HFFc6 (cell line): ENCODE results near the gene MXD3. TPM values are rescaled to one million over a fixed set of nuclear protein-coding genes. Genes with fewer than 3 reads are reported as not detected.
A peak's percentile ranks its signal among the peaks of the same experiment; 100 is the strongest.
"Not testable (repeated sequence)": the region's sequence is repeated elsewhere in the genome, so short reads cannot be mapped to it uniquely, and the experiment has no call there.

Experiments used
- DNase-seq: peaks from one replicate; pipeline ENCODE4 v3.0.0-alpha.2; 2018
- H3K27ac Mint-ChIP-seq: 2 replicates; pipeline ENCODE4 v1.8.0; 2020; ENCODE audit warnings: mild to moderate bottlenecking, mixed read lengths
- H3K27me3 Mint-ChIP-seq: 2 replicates; pipeline ENCODE4 v1.8.0; 2021; ENCODE audit warnings: mild to moderate bottlenecking, moderate library complexity, mixed read lengths; ENCODE audit not compliant: insufficient read depth
- H3K36me3 Mint-ChIP-seq: 2 replicates; pipeline ENCODE4 v1.8.0; 2021; ENCODE audit warnings: low read depth, mixed read lengths
- H3K4me1 Mint-ChIP-seq: 2 replicates; pipeline ENCODE4 v1.8.0; 2020; ENCODE audit warnings: low read depth, mixed read lengths
- H3K4me3 Mint-ChIP-seq: 2 replicates; pipeline ENCODE4 v1.8.0; 2020; ENCODE audit warnings: mild to moderate bottlenecking, moderate library complexity, mixed read lengths
- H3K9me3 Mint-ChIP-seq: 2 replicates; pipeline ENCODE4 v1.8.0; 2020; ENCODE audit warnings: mild to moderate bottlenecking, mixed read lengths
- long read RNA-seq: library from polyadenylated mRNA; unstranded; transcript quantifications from one replicate; pipeline ENCODE4 v2.0.0, GENCODE V29; 2019
- total RNA-seq, 6 experiments: library from RNA; stranded (reverse); fragmentation: NEBNext Ultra II Directional; extraction: Animal tissue kit (Norgen Biotek cat#: 25700); gene quantifications; 2 replicates in 1 of 6; 3 replicates in 5 of 6; pipeline ENCODE4 v1.2.3, GENCODE V29; 2021
- TF ChIP-seq, protein P1 (sequence below): fragments of 200-600 bp; sonication (generic); IDR thresholded peaks from 2 replicates; pipeline ENCODE4 v1.5.0; 2021; ENCODE audit warnings: antibody characterized with exemption, mild to moderate bottlenecking

The MXD3 gene, protein sequence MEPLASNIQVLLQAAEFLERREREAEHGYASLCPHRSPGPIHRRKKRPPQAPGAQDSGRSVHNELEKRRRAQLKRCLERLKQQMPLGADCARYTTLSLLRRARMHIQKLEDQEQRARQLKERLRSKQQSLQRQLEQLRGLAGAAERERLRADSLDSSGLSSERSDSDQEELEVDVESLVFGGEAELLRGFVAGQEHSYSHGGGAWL
- total RNA-seq = 10 to 100 TPM in 5 of 6 experiments, 1 to 10 TPM in 1; 7.7 to 17.0 (median 15.3) TPM
- long read RNA-seq, partial matches to known transcripts = 1 of 6 reads
- long read RNA-seq, other reads (novel, unspliced or antisense) = 3 of 6 reads

DNA sequence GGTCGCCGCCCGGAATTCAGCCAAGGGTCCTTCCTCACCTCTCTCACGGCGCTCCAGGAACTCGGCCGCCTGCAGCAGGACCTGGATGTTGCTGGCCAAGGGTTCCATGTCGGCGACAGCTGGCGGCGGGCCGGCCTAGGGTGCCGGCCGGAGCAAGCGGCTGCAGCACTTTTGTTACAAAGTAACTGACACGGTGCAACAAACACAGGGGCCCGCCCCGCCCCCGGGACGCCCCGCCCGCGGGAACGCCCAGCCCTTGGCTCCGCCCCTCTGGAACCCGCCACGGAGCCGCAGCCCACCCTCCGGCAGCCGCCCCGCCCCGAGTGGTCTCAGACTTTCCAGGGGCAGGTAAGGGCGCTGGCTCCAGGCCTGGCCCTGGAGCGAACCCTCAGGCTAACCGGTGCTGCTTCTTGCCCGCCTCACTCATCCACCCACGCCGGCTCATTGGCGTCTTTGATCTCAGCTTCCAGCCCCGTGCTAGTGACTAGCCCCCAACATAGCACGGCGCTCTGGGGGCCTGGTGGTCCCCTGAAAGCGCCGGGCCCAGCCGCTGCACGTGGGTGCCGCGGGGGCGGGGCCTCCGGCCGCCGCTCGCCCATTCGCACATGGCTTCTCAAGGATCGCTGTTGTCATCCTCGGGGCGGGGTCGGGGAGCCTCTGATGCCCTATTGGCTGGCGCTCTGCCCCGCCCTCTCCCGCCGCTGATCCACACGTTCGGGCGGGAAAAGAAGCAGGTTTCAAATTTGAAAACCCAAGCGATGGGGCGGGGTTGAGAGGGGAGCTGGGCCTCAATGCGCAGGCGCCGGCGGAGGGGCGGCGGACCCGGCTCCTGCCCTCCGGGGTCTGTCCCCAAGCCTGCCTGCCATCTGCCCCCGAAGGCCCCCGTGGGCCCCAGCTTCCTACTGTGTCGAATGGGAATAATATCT lies at the start of gene MXD3:
Gene MXD3, minus strand, starts transcription at position 176 of the 926 bp plus-strand sequence. Its CDS starts 68 bp downstream, at position 108.
- H3K4me3 Mint-ChIP-seq = peak within 1 kb of the TSS; percentile 90
- TF ChIP-seq, protein P1, sequence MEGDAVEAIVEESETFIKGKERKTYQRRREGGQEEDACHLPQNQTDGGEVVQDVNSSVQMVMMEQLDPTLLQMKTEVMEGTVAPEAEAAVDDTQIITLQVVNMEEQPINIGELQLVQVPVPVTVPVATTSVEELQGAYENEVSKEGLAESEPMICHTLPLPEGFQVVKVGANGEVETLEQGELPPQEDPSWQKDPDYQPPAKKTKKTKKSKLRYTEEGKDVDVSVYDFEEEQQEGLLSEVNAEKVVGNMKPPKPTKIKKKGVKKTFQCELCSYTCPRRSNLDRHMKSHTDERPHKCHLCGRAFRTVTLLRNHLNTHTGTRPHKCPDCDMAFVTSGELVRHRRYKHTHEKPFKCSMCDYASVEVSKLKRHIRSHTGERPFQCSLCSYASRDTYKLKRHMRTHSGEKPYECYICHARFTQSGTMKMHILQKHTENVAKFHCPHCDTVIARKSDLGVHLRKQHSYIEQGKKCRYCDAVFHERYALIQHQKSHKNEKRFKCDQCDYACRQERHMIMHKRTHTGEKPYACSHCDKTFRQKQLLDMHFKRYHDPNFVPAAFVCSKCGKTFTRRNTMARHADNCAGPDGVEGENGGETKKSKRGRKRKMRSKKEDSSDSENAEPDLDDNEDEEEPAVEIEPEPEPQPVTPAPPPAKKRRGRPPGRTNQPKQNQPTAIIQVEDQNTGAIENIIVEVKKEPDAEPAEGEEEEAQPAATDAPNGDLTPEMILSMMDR = no peak
- DNase-seq = peak; percentile 95
- H3K4me1 Mint-ChIP-seq = peaks cover 30% of the 10 kb centered on the region
- H3K9me3 Mint-ChIP-seq = no peaks in the 10 kb centered on the region
- peaks cover 8% of the 10 kb centered on the region; the same call in 1 of the 2 replicates for H3K27me3 Mint-ChIP-seq
- H3K36me3 Mint-ChIP-seq = peaks cover 8% of the 10 kb centered on the region
- H3K27ac Mint-ChIP-seq = peak within 1 kb of the TSS; percentile 85

DNA sequence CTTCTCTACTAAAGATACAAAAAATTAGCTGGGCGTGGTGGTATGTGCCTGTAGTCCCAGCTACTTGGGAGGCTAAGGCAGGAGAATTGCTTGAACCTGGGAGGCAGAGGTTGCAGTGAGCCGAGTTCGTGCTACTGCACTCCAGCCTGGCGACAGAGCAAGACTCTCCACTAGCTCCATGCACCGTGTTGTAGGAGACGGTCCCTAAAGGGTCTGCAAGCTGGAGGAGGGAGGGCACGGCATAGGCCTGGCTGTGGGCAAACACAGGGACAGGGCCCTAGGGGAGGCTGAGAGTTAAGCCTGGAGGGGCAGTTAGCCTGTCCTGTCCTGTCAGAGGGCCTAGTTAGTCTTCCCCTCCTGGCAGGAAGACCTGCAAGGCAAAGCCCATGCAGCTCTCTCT lies 49.0 kb upstream of the MXD3 start:
- H3K27me3 Mint-ChIP-seq = peaks cover 22% of the 10 kb centered on the region

DNA sequence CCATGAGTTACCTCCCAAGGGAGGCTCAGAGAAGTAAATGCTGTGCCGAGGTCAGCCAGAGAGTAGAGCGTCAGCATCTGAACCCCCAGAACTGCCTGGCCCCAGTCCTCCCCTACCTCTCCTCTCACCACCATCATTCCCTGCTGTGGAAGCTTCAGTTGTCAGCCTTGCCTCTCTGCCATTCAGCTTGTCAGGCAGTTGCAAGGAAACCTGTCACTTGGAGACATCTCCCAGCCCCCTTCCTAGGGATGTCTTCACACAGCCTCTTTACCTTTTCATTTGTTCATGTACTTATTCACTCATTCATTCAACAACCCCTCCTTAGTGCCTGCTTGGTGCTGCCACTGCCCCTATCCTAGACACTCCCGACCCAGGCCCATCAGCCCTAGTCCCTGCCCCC lies 48.2 kb upstream of the MXD3 start:
- Mint-ChIP-seq H3K9me3 (no peaks in the 10 kb centered on the region), H3K36me3 (no peaks in the 10 kb centered on the region), H3K4me3 (no peak overlapping the region), H3K27me3 (peaks cover 26% of the 10 kb centered on the region), H3K27ac (no peak overlapping the region), H3K4me1 (peaks cover 7% of the 10 kb centered on the region)
- no peak for DNase-seq
- TF ChIP-seq, protein P1 = no peak

More for the DNA sequence above, 49.0 kb upstream of the MXD3 start:
- not testable (repeated sequence) for H3K36me3 Mint-ChIP-seq, H3K4me1 Mint-ChIP-seq, H3K9me3 Mint-ChIP-seq, DNase-seq, H3K27ac Mint-ChIP-seq, H3K4me3 Mint-ChIP-seq

DNA sequence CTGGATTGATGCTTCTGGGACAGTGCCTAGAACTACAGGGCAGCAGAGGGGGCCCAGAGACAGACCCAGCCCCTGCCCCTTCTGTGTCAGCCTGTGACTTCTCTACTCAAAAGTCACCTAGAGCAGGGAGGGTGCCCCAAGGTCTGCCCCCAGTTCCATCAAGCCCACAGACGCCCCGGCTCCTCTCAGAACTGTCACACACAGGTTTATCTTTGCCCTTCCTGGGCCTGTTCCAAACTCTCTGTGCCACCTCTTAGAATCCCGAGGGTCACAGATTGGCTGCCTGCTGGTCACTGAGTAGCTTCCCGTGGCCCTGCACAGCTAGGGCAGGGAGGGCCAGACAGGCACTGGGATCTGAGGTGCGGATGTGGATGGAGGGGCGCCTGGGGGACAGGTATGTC lies 47.8 kb upstream of the MXD3 start:
- TF ChIP-seq, protein P1 = no peak
- Mint-ChIP-seq H3K9me3 (no peaks in the 10 kb centered on the region), H3K27me3 (peaks cover 26% of the 10 kb centered on the region), H3K4me1 (peaks cover 7% of the 10 kb centered on the region), H3K27ac (no peak overlapping the region), H3K36me3 (no peaks in the 10 kb centered on the region), H3K4me3 (no peak overlapping the region)
- no peak for DNase-seq

DNA sequence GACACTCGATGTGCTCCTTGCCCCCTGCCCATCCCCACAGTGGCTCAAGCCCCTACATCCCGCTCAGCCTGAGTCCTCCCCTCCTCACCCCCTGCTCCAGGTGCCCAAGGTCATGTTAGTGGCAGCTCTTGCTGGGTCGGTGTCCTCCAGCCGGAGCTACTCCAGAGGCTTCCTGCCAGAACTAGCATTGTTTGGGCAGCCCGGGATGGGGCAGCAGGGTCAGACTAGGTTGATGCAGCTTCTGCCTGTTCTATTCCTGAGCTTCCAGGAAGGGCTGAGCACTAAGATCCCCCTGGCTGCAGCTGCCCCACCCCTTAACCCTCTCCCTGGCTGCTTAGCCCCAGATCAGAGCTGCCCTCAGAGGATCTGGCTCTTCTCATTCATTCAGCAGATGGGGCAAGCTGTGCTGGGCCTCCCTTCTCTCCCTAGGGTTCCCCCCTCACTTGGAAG lies 46.7 kb upstream of the MXD3 start:
- Mint-ChIP-seq H3K27me3 (peaks cover 26% of the 10 kb centered on the region), H3K9me3 (no peaks in the 10 kb centered on the region), H3K4me3 (no peak overlapping the region)

More for the DNA sequence above, 46.7 kb upstream of the MXD3 start:
- no peak for DNase-seq
- TF ChIP-seq, protein P1 = no peak
- Mint-ChIP-seq H3K4me1 (no peaks in the 10 kb centered on the region), H3K36me3 (no peaks in the 10 kb centered on the region), H3K27ac (no peak overlapping the region)
